EH (cell line): ENCODE results near the gene MAML2.

Experiments used
- DNase-seq: peaks from one replicate; pipeline ENCODE4 v3.0.0-alpha.2; 2015; ENCODE audit warnings: low read depth

The MAML2 gene

GRCh38 chr11:96339706-96340554, 3.1 kb downstream of the MAML2 start:
- peak; percentile 49 for DNase-seq

DNA sequence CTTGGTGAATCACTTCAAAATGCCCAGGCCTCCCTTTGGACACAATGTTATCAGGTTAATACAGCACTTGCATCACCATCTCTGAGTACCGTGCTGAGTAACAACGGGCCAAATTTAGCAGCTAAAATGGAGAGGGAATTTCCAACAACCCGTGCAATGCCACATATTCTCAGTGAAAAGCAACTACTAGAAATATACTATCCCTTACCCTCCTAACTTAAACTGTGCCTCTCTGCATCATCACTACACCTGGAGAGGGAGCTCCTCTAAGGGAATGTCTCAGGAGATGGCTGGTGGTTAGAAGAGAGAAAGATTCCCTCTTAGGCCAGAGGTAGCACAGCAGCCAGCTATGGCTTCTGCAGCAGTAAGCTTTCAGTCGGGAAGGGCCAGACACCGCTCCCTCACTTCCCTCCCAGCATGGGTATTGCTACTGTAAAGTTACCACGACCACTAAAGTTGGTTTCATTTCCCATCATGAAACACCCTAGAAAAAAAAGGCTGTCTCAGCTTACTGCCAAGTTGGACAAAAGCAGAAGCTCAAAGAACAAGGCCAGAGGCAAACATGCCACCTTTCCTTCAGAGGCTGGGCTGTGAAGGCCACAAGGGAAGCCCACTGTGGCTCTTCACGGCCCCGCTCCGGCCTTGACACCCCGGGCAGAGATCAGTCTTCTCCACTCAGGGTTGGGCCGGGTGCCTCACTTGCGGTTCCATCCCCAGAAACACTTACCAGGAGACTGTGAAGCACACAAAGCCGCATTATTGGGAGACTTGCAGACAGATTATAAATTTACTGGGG, 3.9 kb downstream of the MAML2 start:
- DNase-seq = peak; percentile 61

GRCh38 chr11:96337541-96338431, 5.2 kb downstream of the MAML2 start:
- peak; percentile 57 for DNase-seq

DNA sequence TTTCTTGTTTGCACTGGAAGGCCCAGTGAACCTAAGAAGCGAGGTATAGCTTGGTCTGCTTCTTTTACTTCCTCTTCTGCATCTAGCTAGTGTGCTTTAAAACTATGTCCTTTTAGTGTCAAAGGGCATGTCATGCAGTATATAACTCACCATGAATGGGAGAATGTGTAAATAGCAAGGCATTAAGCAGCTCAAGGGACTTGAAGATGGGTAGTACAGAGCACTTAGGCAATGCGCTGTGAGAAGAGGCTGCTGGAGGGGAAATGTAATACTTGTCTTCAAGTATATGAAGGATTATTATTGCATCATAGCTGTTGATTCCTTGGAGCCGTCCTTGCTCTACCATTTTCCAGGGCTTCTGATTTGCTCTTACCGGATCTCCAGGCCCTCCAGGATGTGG, 7.6 kb downstream of the MAML2 start:
- DNase-seq = no peak

GRCh38 chr11:96334219-96334618, 8.8 kb downstream of the MAML2 start:
- DNase-seq = no peak

DNA sequence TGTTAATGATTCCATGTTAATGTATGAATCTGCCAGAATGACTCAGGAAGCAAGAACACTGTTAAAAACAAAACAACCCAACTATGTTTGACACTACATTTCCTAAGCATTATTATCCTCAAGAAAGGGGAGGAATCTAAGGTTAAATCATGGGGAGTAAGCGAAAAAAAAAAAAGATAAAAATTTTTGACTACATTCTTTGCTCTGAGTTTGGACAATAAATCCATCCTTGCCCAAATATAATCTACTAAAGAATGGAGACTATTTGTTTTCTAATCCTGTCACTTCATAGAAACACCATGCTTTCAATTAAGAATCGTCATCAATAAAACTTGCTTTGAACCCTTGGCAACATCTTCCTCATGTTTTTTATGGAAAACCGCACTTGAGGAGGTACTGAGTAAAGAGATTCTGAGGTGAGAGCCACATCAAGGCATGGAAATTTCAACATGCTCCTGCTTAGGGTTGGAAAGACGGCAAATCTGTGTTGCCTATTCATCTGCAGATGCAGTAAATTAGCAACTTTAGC, 9.7 kb downstream of the MAML2 start:
- peak; percentile 83 for DNase-seq

DNA sequence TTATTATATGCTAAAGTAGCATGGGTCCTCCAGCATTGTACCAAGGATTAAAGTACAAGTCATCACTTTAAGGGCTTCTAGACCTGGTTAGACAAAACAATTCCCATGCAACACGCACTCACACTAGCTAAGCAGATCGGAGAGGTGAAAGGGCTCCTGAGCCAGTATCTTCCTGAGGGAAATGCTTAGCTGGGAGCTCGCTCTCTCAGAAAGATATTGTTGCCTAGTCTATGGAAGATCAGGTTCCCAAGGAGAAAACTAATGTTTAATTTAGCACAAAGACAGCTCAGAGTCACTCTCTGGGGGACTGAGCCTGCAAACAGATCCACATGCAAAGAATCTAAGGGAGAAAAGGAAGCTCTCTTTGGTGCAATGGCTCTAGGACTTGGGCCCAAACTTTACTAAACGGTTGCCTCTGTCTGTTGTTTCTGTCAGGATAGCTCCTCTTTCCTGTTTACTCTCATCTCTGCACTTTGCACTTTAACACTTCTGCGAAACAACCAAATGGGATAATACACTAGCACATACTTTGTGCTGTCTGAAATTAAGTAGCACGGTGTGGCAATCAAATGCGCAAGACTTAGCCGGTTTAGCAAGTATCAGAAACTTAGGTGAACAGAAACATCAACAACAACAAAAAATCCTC, 10.7 kb downstream of the MAML2 start:
- DNase-seq = no peak

GRCh38 chr11:96331699-96332116, 11.3 kb downstream of the MAML2 start:
- DNase-seq = peak; percentile 66

GRCh38 chr11:96330511-96330859, 12.5 kb downstream of the MAML2 start:
- DNase-seq = no peak

DNA sequence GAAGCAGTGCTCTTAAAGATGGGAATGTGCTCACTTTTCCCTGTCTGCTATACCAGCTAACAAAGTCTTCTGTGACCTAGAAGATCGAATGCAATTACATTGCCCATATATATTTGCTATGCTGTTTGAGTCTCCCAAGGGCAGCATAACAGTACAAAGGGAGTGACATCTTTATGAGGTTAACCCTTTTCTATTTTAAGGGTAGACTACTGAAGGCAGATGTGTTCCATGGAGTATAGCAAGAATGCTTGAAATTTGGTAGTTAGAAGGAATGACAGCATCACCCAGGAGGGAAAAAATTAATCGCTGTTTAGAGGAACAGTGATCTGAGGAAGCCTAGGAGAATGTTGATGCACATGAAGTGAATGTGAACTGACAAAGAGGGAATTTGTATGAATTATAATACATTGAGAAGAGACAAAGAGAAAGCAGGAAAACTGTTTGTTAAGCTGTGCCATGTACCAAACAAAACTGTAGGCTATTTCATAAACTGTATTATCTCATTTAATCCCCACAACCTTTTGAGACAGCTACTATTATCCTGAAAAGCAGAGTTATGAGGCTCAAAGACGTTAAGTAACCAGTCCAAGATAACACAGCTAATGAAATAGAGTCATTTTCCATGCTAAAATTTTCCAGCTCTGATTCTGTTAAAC, 13.0 kb downstream of the MAML2 start:
- DNase-seq = peak; percentile 58

GRCh38 chr11:96329419-96329818, 13.6 kb downstream of the MAML2 start:
- peak; percentile 56 for DNase-seq

- peak; percentile 76 for DNase-seq
Measured at GRCh38 chr11:96328395-96329010, 14.5 kb downstream of the MAML2 start.

- no peak for DNase-seq
Measured at GRCh38 chr11:96326959-96327358, 16.0 kb downstream of the MAML2 start.

DNA sequence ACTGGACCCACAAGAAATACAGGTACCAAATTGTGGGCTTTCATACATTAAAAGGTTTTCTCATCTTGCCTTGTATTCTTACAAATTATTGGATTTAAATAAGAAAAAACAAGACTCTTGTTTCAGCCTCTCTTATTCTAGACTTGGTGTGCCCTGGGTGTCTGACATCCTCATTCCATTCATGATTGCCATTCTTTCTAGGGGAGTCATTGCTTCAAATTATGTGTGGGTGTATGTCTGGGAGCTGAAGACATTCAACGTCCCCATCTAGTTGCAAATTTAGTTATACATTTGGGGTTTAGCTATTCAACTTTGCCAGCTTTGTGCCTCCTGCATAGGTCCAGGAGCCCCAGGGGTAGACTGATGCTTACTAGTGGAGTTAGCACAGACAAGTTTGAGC, 18.1 kb downstream of the MAML2 start:
- DNase-seq = peak; percentile 92

DNA sequence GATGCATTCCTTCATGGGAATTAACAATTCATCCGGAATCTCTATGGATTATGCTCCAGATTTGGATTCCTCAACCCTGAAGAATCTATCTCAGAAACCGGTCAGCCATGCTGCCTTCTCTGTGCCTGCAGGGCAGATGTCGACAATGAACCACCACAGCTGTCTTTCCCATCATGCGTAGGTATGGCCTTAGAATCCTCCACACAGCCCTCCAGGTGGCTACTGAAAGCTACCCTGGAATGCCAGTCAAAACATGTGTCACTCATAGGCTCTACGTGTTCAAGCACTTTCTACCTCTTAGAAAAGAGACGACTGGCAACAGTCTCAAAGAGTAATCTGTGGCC, 19.4 kb downstream of the MAML2 start:
- no peak for DNase-seq

DNA sequence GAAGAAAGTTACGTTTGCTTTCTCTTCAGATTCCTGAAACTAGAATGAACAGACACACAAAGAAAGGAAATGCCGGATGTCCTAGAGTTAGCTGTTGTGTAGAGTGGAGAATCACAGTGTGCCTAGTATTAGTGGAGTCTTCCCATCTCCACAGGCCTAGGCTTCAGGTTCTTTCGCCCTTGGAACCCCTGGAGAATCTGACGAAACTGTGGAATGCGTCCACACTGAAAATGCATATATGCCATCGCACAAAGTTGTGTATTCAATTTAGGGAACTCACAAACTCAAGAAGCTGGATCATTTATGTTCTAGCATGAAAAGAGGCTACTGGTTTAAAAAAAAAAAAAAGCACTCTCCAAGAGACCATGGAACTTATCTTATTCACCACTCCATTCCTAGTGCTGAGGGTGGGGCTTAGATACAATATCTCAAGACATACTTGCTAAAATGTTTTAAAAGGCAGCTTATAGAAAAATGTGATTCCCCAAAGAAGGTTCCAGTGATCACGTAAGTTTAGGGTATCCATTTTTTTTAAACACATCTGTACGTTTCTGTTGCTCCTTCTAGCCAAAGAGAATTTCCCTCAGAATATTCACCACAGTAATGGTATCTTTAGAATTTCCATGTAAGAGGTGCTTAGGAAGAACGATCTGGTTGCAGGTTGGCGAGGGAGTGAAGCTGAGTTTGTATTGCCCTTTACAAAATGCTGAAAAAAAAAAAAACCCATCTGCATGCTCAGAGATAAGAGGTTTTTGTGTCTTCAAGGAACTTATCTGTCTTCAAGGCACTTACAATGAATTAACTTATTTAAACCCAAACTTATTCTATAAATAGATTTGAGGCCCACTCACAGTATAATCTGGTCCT, 20.0 kb downstream of the MAML2 start:
- DNase-seq = no peak

- DNase-seq = no peak
Measured at GRCh38 chr11:96321091-96321490, 21.9 kb downstream of the MAML2 start.

- no peak for DNase-seq
Measured at GRCh38 chr11:96319898-96320656, 22.9 kb downstream of the MAML2 start.

DNA sequence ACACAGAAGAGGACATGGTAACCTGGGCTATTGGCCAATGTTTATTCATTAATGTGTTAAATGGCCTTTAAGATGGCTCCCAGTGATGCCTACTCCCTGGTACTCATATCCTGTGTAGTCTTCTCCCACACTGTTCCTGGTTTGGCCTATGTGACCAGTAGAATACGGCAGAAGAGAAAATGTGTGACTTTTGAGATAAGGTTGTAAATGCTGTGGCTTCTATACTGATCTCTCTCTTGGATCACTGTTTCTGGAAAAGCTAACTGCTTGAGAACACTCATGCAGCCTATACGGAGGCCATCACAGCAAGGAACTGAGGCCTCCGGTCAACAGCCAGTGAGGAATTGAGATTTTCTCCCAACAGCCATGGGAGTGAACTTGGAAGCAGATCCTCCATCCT, 24.1 kb downstream of the MAML2 start:
- DNase-seq = no peak
